ENCODE results near the gene DICER1. TPM values are rescaled to one million over a fixed set of nuclear protein-coding genes. Genes with fewer than 3 reads are reported as not detected.
A peak's percentile ranks its signal among the peaks of the same experiment; 100 is the strongest.
"Not testable (repeated sequence)": the region's sequence is repeated elsewhere in the genome, so short reads cannot be mapped to it uniquely, and the experiment has no call there.

The DICER1 gene
- total RNA-seq, 1 donor from 2014 or later: 71.1 TPM

DNA sequence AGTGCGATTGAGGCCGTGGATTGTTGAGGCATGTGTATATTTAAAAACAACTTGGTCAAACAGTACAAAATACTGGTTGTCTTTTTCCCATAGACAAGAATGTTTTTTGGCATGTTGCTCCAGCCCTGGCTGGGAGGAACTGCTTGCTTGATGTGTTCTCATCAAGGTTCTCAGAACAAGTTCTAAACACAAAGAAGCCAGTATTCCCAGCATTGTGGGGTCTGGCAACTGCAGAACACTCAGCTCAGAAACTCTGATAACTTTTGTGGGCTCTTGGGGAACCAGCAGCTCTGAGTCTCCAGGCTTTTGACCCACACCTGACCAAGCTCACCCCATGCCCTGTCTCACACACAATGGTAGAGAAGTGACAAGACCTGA, 27.1 kb upstream of the DICER1 start:
- Histone ChIP-seq H3K9me3 (no peaks in the 10 kb centered on the region), H3K36me3 (no peaks in the 10 kb centered on the region), H3K4me3 (no peak overlapping the region), H3K27me3 (no peaks in the 10 kb centered on the region), H3K27ac (peak overlapping the region; percentile 79), H3K4me1 (peaks cover 30% of the 10 kb centered on the region)
- intact Hi-C loops (cut with DNase I): no loop called here
- TF ChIP-seq, protein P1, sequence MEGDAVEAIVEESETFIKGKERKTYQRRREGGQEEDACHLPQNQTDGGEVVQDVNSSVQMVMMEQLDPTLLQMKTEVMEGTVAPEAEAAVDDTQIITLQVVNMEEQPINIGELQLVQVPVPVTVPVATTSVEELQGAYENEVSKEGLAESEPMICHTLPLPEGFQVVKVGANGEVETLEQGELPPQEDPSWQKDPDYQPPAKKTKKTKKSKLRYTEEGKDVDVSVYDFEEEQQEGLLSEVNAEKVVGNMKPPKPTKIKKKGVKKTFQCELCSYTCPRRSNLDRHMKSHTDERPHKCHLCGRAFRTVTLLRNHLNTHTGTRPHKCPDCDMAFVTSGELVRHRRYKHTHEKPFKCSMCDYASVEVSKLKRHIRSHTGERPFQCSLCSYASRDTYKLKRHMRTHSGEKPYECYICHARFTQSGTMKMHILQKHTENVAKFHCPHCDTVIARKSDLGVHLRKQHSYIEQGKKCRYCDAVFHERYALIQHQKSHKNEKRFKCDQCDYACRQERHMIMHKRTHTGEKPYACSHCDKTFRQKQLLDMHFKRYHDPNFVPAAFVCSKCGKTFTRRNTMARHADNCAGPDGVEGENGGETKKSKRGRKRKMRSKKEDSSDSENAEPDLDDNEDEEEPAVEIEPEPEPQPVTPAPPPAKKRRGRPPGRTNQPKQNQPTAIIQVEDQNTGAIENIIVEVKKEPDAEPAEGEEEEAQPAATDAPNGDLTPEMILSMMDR (IDR thresholded peaks at IDR 0.05): no peak
- no peak for DNase-seq
- no peak for ATAC-seq

DNA sequence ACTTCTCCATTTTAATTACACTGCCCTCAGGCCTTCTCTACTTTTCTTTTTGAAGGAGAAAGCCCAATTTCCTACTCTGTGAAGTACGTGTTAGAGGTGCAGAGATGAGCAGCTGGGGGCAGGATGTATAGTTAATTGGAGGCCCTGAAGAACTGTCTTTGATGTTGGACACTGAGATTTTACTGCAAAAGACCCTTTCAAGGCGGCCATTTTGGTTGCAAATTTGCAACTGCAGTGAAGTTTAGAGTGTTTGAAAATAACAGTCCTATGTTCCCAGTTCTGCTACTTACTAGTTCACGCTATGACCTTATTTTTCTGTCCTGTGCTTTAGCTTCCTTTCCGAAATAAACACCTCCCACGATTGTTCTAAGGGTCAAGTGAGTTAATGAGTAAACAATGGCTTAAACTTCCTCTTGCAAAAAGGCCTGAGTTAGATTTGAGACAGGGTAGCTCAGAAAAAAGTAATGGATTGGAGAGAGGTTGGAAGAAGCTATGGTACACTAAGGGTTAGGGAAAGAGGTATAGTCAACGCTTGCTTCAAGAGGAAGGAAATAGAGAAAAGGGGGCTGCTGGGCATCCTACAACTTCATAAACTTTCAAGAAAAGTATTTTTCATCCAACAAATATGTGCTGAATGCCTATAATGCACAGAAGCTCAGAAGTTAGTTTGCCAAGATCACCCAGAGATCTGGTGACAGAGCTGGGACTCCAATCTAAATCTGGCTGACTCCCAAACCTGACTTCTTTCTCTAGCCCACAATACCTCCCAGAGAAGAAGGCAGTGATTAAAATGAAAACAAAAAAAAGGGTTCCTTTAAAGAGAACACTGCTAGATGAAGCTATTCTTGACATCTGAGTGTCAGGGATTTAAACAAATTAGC, 26.4 kb upstream of the DICER1 start:
- TF ChIP-seq, protein P1 (IDR thresholded peaks at IDR 0.05): no peak
- DNase-seq: no peak
- peak; percentile 54 for ATAC-seq
- H3K27ac ChIP-seq: peak overlapping the region; percentile 79
- H3K4me3 ChIP-seq: no peak overlapping the region
- peaks cover 30% of the 10 kb centered on the region for H3K4me1 ChIP-seq
- intact Hi-C loops (cut with DNase I): no loop called here
- no peaks in the 10 kb centered on the region for H3K36me3 ChIP-seq
- H3K9me3 ChIP-seq: no peaks in the 10 kb centered on the region
- no peaks in the 10 kb centered on the region for H3K27me3 ChIP-seq

DNA sequence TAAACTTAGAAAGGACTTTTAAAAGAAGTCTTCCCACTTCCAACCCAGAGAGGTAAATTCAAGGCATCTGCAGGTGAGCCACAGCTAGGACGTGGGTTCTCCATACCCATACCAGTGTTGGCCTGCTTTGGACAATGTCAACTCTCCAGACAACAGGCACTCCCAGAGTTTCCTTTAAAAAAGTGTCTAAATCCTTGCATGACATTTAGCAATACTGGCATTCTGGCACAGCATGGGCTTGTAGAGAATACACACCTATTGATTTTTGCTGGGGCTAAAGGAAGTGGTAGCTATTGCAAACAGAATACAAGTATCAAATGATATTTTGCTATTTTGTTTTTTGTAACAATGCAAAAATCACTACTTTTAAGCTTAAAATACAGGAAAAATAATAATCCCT, 25.8 kb upstream of the DICER1 start:
- Histone ChIP-seq H3K9me3 (no peaks in the 10 kb centered on the region), H3K27ac (peak overlapping the region; percentile 79), H3K36me3 (no peaks in the 10 kb centered on the region), H3K4me3 (no peak overlapping the region), H3K4me1 (peaks cover 30% of the 10 kb centered on the region), H3K27me3 (no peaks in the 10 kb centered on the region)
- ATAC-seq (no peak), DNase-seq (no peak)
- intact Hi-C loops (cut with DNase I): no loop called here
- TF ChIP-seq, protein P1 (IDR thresholded peaks at IDR 0.05): no peak

DNA sequence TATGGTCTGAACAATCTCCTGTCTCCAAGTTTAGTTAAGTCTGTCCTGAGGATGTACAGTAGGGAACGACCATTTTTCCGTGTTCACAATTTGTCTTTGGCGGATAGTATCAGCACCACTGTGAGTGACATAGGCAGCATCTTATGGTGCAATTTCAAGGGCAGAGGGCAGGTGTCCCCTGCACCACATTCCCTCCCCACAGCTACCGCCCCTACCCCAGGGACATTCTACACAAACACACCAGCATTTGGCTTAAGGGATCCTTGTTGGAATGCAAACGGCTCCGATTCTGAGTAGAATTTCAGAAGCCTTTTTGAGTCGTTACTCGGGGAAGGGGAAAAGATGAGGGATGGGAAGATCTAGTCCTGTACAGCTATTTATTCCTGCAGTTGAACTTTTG, 25.1 kb upstream of the DICER1 start:
- H3K4me1 ChIP-seq: peaks cover 30% of the 10 kb centered on the region
- TF ChIP-seq, protein P1 (IDR thresholded peaks at IDR 0.05): no peak
- no peak for ATAC-seq
- no peaks in the 10 kb centered on the region for H3K27me3 ChIP-seq
- intact Hi-C loops (cut with DNase I): no loop called here
- H3K27ac ChIP-seq: peak overlapping the region; percentile 8
- no peak for DNase-seq
- H3K4me3 ChIP-seq: no peak overlapping the region
- no peaks in the 10 kb centered on the region for H3K36me3 ChIP-seq
- no peaks in the 10 kb centered on the region for H3K9me3 ChIP-seq

DNA sequence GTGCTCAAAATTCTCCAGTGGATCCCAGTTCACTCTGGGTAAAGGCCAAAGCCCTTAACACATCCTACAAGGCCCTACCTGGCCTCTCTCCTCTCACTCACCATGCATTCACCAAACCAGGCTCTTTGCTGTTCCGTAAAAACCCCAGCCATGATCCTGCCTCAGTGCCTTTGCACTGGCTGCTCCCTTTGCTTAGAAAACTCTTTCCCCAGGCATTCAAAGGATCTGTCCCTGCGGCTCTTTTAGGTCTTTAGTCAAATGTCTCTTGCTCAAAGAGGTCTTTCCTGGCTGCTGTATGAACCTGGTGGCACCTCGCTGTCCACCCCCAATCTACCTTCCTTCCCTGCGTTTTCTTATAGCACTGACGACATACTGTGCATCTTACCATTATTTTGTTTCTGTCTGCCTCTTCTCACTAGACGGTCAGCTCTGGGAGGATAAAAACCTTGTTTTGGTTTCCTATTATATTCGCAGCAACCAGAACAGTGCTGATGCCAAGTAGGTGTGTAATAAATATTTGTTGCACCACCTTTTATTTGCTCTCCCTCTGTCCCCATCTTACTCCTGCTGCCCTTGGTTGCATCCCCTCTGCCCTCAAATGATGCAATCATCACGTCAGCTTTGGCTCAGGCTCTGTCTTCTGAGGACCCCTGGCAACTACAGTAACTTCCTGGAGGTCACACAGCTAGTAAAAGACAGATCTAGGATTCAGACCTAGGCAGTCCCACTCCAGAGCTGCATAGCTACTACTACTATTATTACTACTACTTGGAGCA, 23.8 kb upstream of the DICER1 start:
- DNase-seq: no peak
- no peak for ATAC-seq

DNA sequence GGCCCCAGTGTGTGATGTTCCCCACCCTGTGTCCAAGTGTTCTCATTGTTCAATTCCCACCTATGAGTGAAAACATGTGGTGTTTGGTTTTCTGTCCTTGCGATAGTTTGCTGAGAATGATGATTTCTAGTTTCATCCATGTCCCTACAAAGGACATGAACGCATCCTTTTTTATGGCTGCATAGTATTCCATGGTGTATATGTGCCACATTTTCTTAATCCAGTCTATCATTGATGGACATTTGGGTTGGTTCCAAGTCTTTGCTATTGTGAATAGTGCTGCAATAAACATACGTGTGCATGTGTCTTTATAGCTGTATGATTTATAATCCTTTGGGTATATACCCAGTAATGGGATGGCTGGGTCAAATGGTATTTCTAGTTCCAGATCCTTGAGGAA, 18.3 kb upstream of the DICER1 start:
- H3K27me3 ChIP-seq; intact Hi-C loops (cut with DNase I); DNase-seq; H3K27ac ChIP-seq; H3K9me3 ChIP-seq; H3K36me3 ChIP-seq; H3K4me3 ChIP-seq; ATAC-seq; H3K4me1 ChIP-seq: not testable (repeated sequence)

More for the DNA sequence above, 23.8 kb upstream of the DICER1 start:
- Histone ChIP-seq H3K4me1 (peaks cover 28% of the 10 kb centered on the region), H3K4me3 (no peak overlapping the region), H3K36me3 (no peaks in the 10 kb centered on the region), H3K9me3 (no peaks in the 10 kb centered on the region), H3K27ac (no peak overlapping the region), H3K27me3 (no peaks in the 10 kb centered on the region)
- intact Hi-C loops (cut with DNase I): no loop called here
- TF ChIP-seq, protein P1 (IDR thresholded peaks at IDR 0.05): no peak

All from upper lobe of right lung (tissue), 1 donor.